KG1 (cell line): ENCODE data around the gene NUTM1.
A peak's percentile ranks its signal among the peaks of the same experiment; 100 is the strongest.

ENCODE experiments used
- DNase-seq: peaks from one replicate; lab custom pipeline; 2025; lab: John Stamatoyannopoulos, UW

NUTM1 gene

GRCh38 chr15:34342737-34343575 is at the start of gene NUTM1, which contains the start of gene NOP10:
Gene NUTM1, plus strand, starts transcription at chr15:34343315. Its CDS starts 382 bp downstream, at chr15:34343697.
Gene NOP10, minus strand, starts transcription at chr15:34343136. Its CDS starts 63 bp downstream, at chr15:34343073.
- peak; percentile 88 for DNase-seq

GRCh38 chr15:34297059-34297458 is 46.1 kb upstream of the NUTM1 start:
- DNase-seq = no peak

- DNase-seq = no peak
These were observed 42.1 kb upstream of the NUTM1 start for GRCh38 chr15:34301058-34301457.

GRCh38 chr15:34304613-34305012 is 38.5 kb upstream of the NUTM1 start:
- DNase-seq = no peak

GRCh38 chr15:34311563-34311962 is 31.6 kb upstream of the NUTM1 start:
- DNase-seq = no peak

GRCh38 chr15:34314491-34315490 is 28.3 kb upstream of the NUTM1 start:
- no peak for DNase-seq

GRCh38 chr15:34318277-34319079 is 24.6 kb upstream of the NUTM1 start:
- no peak for DNase-seq

- no peak for DNase-seq
These were observed 19.9 kb upstream of the NUTM1 start for GRCh38 chr15:34323217-34323616.

- DNase-seq = no peak
These were observed 18.2 kb upstream of the NUTM1 start for GRCh38 chr15:34324933-34325332.

GRCh38 chr15:34325368-34325767 is 17.7 kb upstream of the NUTM1 start:
- no peak for DNase-seq

GRCh38 chr15:34327906-34328305 is 15.2 kb upstream of the NUTM1 start:
- no peak for DNase-seq

GRCh38 chr15:34329006-34329405 is 14.1 kb upstream of the NUTM1 start:
- DNase-seq = no peak

- no peak for DNase-seq
These were observed 12.8 kb upstream of the NUTM1 start for GRCh38 chr15:34330279-34330678.

GRCh38 chr15:34331809-34332208 is 11.3 kb upstream of the NUTM1 start:
- DNase-seq = no peak

GRCh38 chr15:34332553-34333120 is 10.5 kb upstream of the NUTM1 start:
- no peak for DNase-seq

- no peak for DNase-seq
These were observed 8.4 kb upstream of the NUTM1 start for GRCh38 chr15:34334672-34335071.

GRCh38 chr15:34335176-34336032 is 7.7 kb upstream of the NUTM1 start:
- DNase-seq = peak; percentile 64

- DNase-seq = peak; percentile 65
These were observed 6.7 kb upstream of the NUTM1 start for GRCh38 chr15:34336231-34336990.

GRCh38 chr15:34336991-34337556 is 6.0 kb upstream of the NUTM1 start:
- no peak for DNase-seq
